Measurements from ENCODE around the gene THOC5. TPM values are rescaled to one million over a fixed set of nuclear protein-coding genes. Genes with fewer than 3 reads are reported as not detected.
"Not testable (repeated sequence)": the region's sequence is repeated elsewhere in the genome, so short reads cannot be mapped to it uniquely, and the experiment has no call there.

THOC5 gene
- polyA plus RNA-seq, 1 donor from 2014 or later: 33.4 TPM

DNA sequence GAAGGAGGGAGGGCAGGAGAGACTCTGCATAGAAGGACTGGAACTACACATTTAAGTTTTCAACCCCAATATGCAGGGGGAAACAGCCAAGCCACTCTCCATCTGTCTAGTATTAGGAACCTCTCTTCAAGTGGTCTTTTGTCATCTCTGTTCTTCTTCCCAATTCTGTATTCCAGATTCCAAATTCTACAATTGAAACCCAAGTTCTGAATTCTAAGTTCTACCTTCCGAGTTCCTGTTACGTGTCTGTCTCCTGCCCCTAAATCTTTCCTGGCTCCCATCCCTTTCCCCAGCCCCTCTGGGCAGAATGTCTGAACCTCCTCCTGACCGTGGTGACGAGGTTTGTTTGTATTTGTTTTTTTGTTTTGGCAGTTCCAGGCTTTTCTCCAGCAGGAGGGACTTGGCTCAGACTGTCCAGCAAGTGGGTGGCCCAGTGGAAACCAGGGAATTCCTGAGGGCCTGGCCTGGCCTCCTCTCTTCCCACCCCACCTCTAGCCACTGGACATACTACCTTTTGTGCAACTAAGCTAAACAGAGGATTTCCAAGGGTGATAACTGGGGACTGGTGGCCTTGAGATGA is 1.6 kb upstream of the THOC5 start (continued):
- TF ChIP-seq, protein P1, sequence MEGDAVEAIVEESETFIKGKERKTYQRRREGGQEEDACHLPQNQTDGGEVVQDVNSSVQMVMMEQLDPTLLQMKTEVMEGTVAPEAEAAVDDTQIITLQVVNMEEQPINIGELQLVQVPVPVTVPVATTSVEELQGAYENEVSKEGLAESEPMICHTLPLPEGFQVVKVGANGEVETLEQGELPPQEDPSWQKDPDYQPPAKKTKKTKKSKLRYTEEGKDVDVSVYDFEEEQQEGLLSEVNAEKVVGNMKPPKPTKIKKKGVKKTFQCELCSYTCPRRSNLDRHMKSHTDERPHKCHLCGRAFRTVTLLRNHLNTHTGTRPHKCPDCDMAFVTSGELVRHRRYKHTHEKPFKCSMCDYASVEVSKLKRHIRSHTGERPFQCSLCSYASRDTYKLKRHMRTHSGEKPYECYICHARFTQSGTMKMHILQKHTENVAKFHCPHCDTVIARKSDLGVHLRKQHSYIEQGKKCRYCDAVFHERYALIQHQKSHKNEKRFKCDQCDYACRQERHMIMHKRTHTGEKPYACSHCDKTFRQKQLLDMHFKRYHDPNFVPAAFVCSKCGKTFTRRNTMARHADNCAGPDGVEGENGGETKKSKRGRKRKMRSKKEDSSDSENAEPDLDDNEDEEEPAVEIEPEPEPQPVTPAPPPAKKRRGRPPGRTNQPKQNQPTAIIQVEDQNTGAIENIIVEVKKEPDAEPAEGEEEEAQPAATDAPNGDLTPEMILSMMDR (IDR thresholded peaks at IDR 0.05; ENCODE audit: poor library complexity, severe bottlenecking): no peak
- TF ChIP-seq POLR2AphosphoS5 (IDR thresholded peaks at IDR 0.05): no peak

DNA sequence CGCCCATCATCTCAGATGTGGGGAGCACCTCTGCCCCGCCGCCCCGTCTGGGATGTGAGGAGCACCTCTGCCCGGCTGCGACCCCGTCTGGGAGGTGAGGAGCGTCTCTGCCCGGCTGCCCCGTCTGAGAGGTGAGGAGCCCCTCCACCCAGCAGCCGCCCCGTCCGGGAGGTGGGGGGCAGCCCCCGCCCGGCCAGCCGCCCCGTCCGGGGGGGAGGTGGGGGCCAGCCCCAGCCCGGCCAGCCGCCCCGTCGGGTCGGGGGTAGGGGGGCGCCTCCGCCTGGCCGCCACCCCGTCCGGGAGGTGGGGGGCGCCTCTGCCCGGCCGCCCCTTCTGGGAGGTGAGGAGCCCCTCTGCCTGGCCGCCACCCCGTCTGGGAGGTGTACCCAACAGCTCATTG is 1.2 kb downstream of the THOC5 start:
- H3K9me2 ChIP-seq (ENCODE audit: insufficient read depth, low read length); H2AFZ ChIP-seq (ENCODE audit: low read depth, low read length); H3F3A ChIP-seq (ENCODE audit: insufficient read depth, low read length, poor library complexity, severe bottlenecking); H3K9me3 ChIP-seq (ENCODE audit: low read length); H4K20me1 ChIP-seq (ENCODE audit: insufficient read depth); H3K36me3 ChIP-seq (ENCODE audit: insufficient read depth, low read length); H3K27ac ChIP-seq (ENCODE audit: low read length); H3K4me2 ChIP-seq (ENCODE audit: low read length); H3K27me3 ChIP-seq (ENCODE audit: insufficient read depth, low read depth, low read length): not testable (repeated sequence)
- peaks cover 15% of the 10 kb centered on the region for H3K79me2 ChIP-seq (replicated peaks; ENCODE audit: insufficient read depth, low read length)
- peak overlapping the region; percentile 95 for H3K4me3 ChIP-seq (ENCODE audit: low read length)
- peak overlapping the region; percentile 92 for H3K9ac ChIP-seq (ENCODE audit: low read length)

DNA sequence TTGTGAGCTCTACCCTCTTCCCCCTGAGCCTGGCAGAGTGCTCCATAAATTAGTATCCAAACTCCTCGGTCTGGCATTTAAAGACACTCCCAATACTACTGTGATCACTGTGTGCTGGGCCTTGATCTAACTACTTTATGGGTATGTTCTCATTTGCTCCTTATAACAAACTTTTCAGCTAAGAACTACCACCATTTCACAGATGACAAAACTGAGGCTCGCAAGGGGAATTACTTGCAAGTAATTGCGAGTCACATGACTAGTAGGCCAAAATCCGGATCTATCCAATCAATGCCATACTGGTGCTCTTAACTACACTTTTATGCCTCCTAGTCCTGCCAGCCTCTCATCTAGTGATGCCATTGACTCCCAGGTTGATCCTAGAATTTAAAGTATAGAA is 3.6 kb downstream of the THOC5 start:
- Histone ChIP-seq H3F3A (ENCODE audit: insufficient read depth, low read length, poor library complexity, severe bottlenecking) (no peaks in the 10 kb centered on the region), H3K79me2 (replicated peaks; ENCODE audit: insufficient read depth, low read length) (peaks cover 15% of the 10 kb centered on the region), H3K4me3 (ENCODE audit: low read length) (no peak overlapping the region), H3K9ac (ENCODE audit: low read length) (no peak overlapping the region), H3K4me2 (ENCODE audit: low read length) (no peak overlapping the region), H3K9me3 (ENCODE audit: low read length) (no peaks in the 10 kb centered on the region), H3K27me3 (ENCODE audit: insufficient read depth, low read depth, low read length) (no peaks in the 10 kb centered on the region), H3K9me2 (ENCODE audit: insufficient read depth, low read length) (no peaks in the 10 kb centered on the region), H3K27ac (ENCODE audit: low read length) (no peak overlapping the region), H3K36me3 (ENCODE audit: insufficient read depth, low read length) (peaks cover 8% of the 10 kb centered on the region), H4K20me1 (ENCODE audit: insufficient read depth) (no peaks in the 10 kb centered on the region), H2AFZ (ENCODE audit: low read depth, low read length) (no peak overlapping the region)
- TF ChIP-seq, protein P1 (IDR thresholded peaks at IDR 0.05; ENCODE audit: poor library complexity, severe bottlenecking): no peak
- TF ChIP-seq EP300 (conservative IDR thresholded peaks at IDR 0.05; ENCODE audit: poor library complexity, severe bottlenecking): no peak
- no peak for TF ChIP-seq MXI1 (conservative IDR thresholded peaks at IDR 0.05; ENCODE audit: poor library complexity, severe bottlenecking)
- TF ChIP-seq RAD21 (conservative IDR thresholded peaks at IDR 0.05): no peak
- TF ChIP-seq TAF1 (IDR thresholded peaks at IDR 0.05; ENCODE audit: low read depth): no peak
- TF ChIP-seq, protein P2, sequence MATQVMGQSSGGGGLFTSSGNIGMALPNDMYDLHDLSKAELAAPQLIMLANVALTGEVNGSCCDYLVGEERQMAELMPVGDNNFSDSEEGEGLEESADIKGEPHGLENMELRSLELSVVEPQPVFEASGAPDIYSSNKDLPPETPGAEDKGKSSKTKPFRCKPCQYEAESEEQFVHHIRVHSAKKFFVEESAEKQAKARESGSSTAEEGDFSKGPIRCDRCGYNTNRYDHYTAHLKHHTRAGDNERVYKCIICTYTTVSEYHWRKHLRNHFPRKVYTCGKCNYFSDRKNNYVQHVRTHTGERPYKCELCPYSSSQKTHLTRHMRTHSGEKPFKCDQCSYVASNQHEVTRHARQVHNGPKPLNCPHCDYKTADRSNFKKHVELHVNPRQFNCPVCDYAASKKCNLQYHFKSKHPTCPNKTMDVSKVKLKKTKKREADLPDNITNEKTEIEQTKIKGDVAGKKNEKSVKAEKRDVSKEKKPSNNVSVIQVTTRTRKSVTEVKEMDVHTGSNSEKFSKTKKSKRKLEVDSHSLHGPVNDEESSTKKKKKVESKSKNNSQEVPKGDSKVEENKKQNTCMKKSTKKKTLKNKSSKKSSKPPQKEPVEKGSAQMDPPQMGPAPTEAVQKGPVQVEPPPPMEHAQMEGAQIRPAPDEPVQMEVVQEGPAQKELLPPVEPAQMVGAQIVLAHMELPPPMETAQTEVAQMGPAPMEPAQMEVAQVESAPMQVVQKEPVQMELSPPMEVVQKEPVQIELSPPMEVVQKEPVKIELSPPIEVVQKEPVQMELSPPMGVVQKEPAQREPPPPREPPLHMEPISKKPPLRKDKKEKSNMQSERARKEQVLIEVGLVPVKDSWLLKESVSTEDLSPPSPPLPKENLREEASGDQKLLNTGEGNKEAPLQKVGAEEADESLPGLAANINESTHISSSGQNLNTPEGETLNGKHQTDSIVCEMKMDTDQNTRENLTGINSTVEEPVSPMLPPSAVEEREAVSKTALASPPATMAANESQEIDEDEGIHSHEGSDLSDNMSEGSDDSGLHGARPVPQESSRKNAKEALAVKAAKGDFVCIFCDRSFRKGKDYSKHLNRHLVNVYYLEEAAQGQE (IDR thresholded peaks at IDR 0.05; ENCODE audit: borderline replicate concordance): no peak
- TF ChIP-seq POLR2AphosphoS5 (IDR thresholded peaks at IDR 0.05): no peak
- TF ChIP-seq SMC3 (conservative IDR thresholded peaks at IDR 0.05; ENCODE audit: poor library complexity): no peak
- no peak for TF ChIP-seq EZH2 (IDR thresholded peaks at IDR 0.05; ENCODE audit: borderline replicate concordance, insufficient read depth, low read length, poor library complexity, severe bottlenecking)

DNA sequence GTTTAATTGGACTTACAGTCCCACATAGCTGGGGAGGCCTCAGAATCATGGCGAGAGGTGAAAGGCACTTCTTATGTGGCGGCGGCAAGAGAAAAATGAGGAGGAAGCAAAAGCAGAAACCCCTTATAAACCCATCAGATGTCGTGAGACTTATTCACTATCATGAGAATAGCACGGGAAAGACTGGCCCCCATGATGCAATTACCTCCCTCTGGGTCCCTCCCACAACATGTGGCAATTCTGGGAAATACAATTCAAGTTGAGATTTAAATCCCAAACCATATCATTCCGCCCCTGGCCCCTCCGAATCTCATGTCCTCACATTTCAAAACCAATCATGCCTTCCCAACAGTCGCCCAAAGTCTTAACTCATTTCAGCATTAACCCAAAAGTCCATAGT is 8.5 kb downstream of the THOC5 start:
- H4K20me1 ChIP-seq (ENCODE audit: insufficient read depth); H3K9ac ChIP-seq (ENCODE audit: low read length); H3K27ac ChIP-seq (ENCODE audit: low read length); H3K9me2 ChIP-seq (ENCODE audit: insufficient read depth, low read length); H3K79me2 ChIP-seq (replicated peaks; ENCODE audit: insufficient read depth, low read length); H3K4me3 ChIP-seq (ENCODE audit: low read length); H3F3A ChIP-seq (ENCODE audit: insufficient read depth, low read length, poor library complexity, severe bottlenecking); H3K27me3 ChIP-seq (ENCODE audit: insufficient read depth, low read depth, low read length); H3K9me3 ChIP-seq (ENCODE audit: low read length); H2AFZ ChIP-seq (ENCODE audit: low read depth, low read length); H3K4me2 ChIP-seq (ENCODE audit: low read length): not testable (repeated sequence)
- peaks cover 12% of the 10 kb centered on the region for H3K36me3 ChIP-seq (ENCODE audit: insufficient read depth, low read length)
